Mesothelial cell of epicardium (in vitro differentiated cells): ENCODE results near the gene PTGR3. TPM values are rescaled to one million over a fixed set of nuclear protein-coding genes. Genes with fewer than 3 reads are reported as not detected.
A peak's percentile ranks its signal among the peaks of the same experiment; 100 is the strongest.

Experiments used
- DNase-seq, 2 experiments: peaks; one replicate each; pipeline ENCODE4 v3.0.0; 2021; ENCODE audit warnings: low spot score in 2 of 2; ENCODE audit not compliant: unreplicated experiment in 2 of 2
- H3K27ac Mint-ChIP-seq: 2 replicates; pipeline ENCODE4 v1.8.0; 2021; ENCODE audit warnings: mixed read lengths
- H3K27me3 Mint-ChIP-seq: 2 replicates; pipeline ENCODE4 v1.8.0; 2021; ENCODE audit warnings: low read depth, mixed read lengths
- H3K36me3 Mint-ChIP-seq: 2 replicates; pipeline ENCODE4 v1.8.0; 2021; ENCODE audit warnings: mixed read lengths
- H3K4me1 Mint-ChIP-seq: 2 replicates; pipeline ENCODE4 v1.8.0; 2021; ENCODE audit warnings: mixed read lengths
- H3K4me3 Mint-ChIP-seq: 2 replicates; pipeline ENCODE4 v1.8.0; 2021; ENCODE audit warnings: mild to moderate bottlenecking, moderate library complexity, mixed read lengths
- H3K9me3 Mint-ChIP-seq: 2 replicates; pipeline ENCODE4 v1.8.0; 2021; ENCODE audit warnings: mixed read lengths
- CTCF ChIP-seq: fragments of 200-600 bp; sonication (generic); IDR thresholded peaks from one replicate; pipeline ENCODE4 v1.5.0; 2021; ENCODE audit warnings: antibody characterized with exemption; ENCODE audit not compliant: unreplicated experiment
- total RNA-seq: library from RNA; stranded (reverse); gene quantifications from 3 replicates; pipeline ENCODE4 v1.2.1, GENCODE V29; 2021

PTGR3 gene
- total RNA-seq, 1 donor from 2014 or later = 47.0 TPM

GRCh38 chr18:75209951-75210258, 966 bp upstream of the PTGR3 start:
- Mint-ChIP-seq H3K4me3 (peak overlapping the region; percentile 97), H3K9me3 (no peaks in the 10 kb centered on the region), H3K4me1 (peaks cover 69% of the 10 kb centered on the region), H3K27me3 (peaks cover 2% of the 10 kb centered on the region), H3K36me3 (no peaks in the 10 kb centered on the region), H3K27ac (peak overlapping the region; percentile 98)
- no peak for DNase-seq
- no peak for TF ChIP-seq CTCF

- TF ChIP-seq CTCF = no peak
- H3K27me3 Mint-ChIP-seq = peaks cover 2% of the 10 kb centered on the region
These were observed 157 bp downstream of the PTGR3 start for GRCh38 chr18:75208836-75209128.

GRCh38 chr18:75208155-75208835, 644 bp downstream of the PTGR3 start:
- Mint-ChIP-seq H3K36me3 (no peaks in the 10 kb centered on the region), H3K27ac (peak overlapping the region; percentile 91), H3K4me1 (peaks cover 60% of the 10 kb centered on the region), H3K4me3 (peak overlapping the region; percentile 89), H3K9me3 (no peaks in the 10 kb centered on the region), H3K27me3 (peaks cover 2% of the 10 kb centered on the region)
- no peak for TF ChIP-seq CTCF
- DNase-seq = peak in 1 of 2 experiments; percentile 62

More at GRCh38 chr18:75208836-75209128, 157 bp downstream of the PTGR3 start:
- peak overlapping the region; percentile 89 for H3K4me3 Mint-ChIP-seq
- peaks cover 59% of the 10 kb centered on the region for H3K4me1 Mint-ChIP-seq
- no peaks in the 10 kb centered on the region for H3K36me3 Mint-ChIP-seq
- no peak for DNase-seq
- no peaks in the 10 kb centered on the region for H3K9me3 Mint-ChIP-seq
- no peak overlapping the region for H3K27ac Mint-ChIP-seq

GRCh38 chr18:75207310-75208154, 1.4 kb downstream of the PTGR3 start:
- Mint-ChIP-seq H3K27me3 (peaks cover 2% of the 10 kb centered on the region), H3K9me3 (no peaks in the 10 kb centered on the region), H3K4me1 (peaks cover 60% of the 10 kb centered on the region), H3K4me3 (peak overlapping the region; percentile 89), H3K36me3 (no peaks in the 10 kb centered on the region), H3K27ac (peak overlapping the region; percentile 91)
- TF ChIP-seq CTCF = no peak
- no peak for DNase-seq

- H3K36me3 Mint-ChIP-seq = peaks cover under 1% of the 10 kb centered on the region
- no peak for TF ChIP-seq CTCF
- peaks cover 2% of the 10 kb centered on the region for H3K27me3 Mint-ChIP-seq
- no peaks in the 10 kb centered on the region for H3K9me3 Mint-ChIP-seq
- DNase-seq = no peak
- peaks cover 62% of the 10 kb centered on the region for H3K4me1 Mint-ChIP-seq
- peak overlapping the region; percentile 91 for H3K27ac Mint-ChIP-seq
- H3K4me3 Mint-ChIP-seq = peak overlapping the region; percentile 89
These were observed 2.3 kb downstream of the PTGR3 start for GRCh38 chr18:75206452-75207309.
